ENCODE results near the gene PKNOX1. TPM values are rescaled to one million over a fixed set of nuclear protein-coding genes. Genes with fewer than 3 reads are reported as not detected.
"Not testable (repeated sequence)": the region's sequence is repeated elsewhere in the genome, so short reads cannot be mapped to it uniquely, and the experiment has no call there.

The PKNOX1 gene
- total and polyA plus RNA-seq, 7 donors, result 3.6 to 19.4 (median 9.6) TPM

GRCh38 chr21:43045876-43046821 lies 71.8 kb downstream of the PKNOX1 start:
- H3K27me3 ChIP-seq; H3K36me3 ChIP-seq; H3K27ac ChIP-seq; H3K4me1 ChIP-seq; H3K4me3 ChIP-seq; H3K9me3 ChIP-seq; DNase-seq; intact Hi-C loops (cut with DNase I): not testable (repeated sequence)
- 35 to 46% methylated on average over 17 to 20 of the region's 21 CpGs for WGBS, 2 donors

GRCh38 chr21:43053112-43053511 lies 78.8 kb downstream of the PKNOX1 start:
- H3K27me3 ChIP-seq; H3K4me3 ChIP-seq; H3K4me1 ChIP-seq; H3K36me3 ChIP-seq; H3K27ac ChIP-seq; intact Hi-C loops (cut with DNase I); H3K9me3 ChIP-seq; DNase-seq: not testable (repeated sequence)
- no CpG with 5 or more reads among the region's 13 CpGs for WGBS, 2 donors

GRCh38 chr21:43062955-43063664 lies 88.7 kb downstream of the PKNOX1 start:
- H3K4me3 ChIP-seq; H3K27me3 ChIP-seq; intact Hi-C loops (cut with DNase I); H3K27ac ChIP-seq; H3K4me1 ChIP-seq; DNase-seq; H3K9me3 ChIP-seq; H3K36me3 ChIP-seq: not testable (repeated sequence)
- WGBS, 2 donors, result 40 to 88% methylated on average over 2 of the region's 28 CpGs

- H3K9me3 ChIP-seq; H3K4me3 ChIP-seq; H3K27ac ChIP-seq; DNase-seq; intact Hi-C loops (cut with DNase I); H3K36me3 ChIP-seq; H3K27me3 ChIP-seq; H3K4me1 ChIP-seq: not testable (repeated sequence)
- WGBS, 2 donors, result no CpG with 5 or more reads among the region's 22 CpGs
Observed at GRCh38 chr21:43064265-43064917, 90.0 kb downstream of the PKNOX1 start.

GRCh38 chr21:43065991-43066390 lies 91.6 kb downstream of the PKNOX1 start:
- not testable (repeated sequence) for H3K27me3 ChIP-seq

GRCh38 chr21:43066690-43067089 lies 92.3 kb downstream of the PKNOX1 start:
- intact Hi-C loops (cut with DNase I); H3K9me3 ChIP-seq; H3K36me3 ChIP-seq; H3K27ac ChIP-seq; DNase-seq; H3K27me3 ChIP-seq; H3K4me3 ChIP-seq; H3K4me1 ChIP-seq: not testable (repeated sequence)
- WGBS, 2 donors, result 90 to 96% methylated on average over 1 to 8 of the region's 12 CpGs

More at GRCh38 chr21:43065991-43066390, 91.6 kb downstream of the PKNOX1 start:
- H3K9me3 ChIP-seq; H3K4me3 ChIP-seq; H3K36me3 ChIP-seq; H3K4me1 ChIP-seq; DNase-seq; H3K27ac ChIP-seq; intact Hi-C loops (cut with DNase I): not testable (repeated sequence)
- 96 to 97% methylated on average over 14 to 15 of the region's 30 CpGs for WGBS, 2 donors

GRCh38 chr21:43068065-43068464 lies 93.7 kb downstream of the PKNOX1 start:
- H3K4me1 ChIP-seq; H3K36me3 ChIP-seq; H3K9me3 ChIP-seq; DNase-seq; H3K4me3 ChIP-seq; intact Hi-C loops (cut with DNase I); H3K27me3 ChIP-seq; H3K27ac ChIP-seq: not testable (repeated sequence)
- 34 to 78% methylated on average over 4 of the region's 12 CpGs for WGBS, 2 donors

- H3K9me3 ChIP-seq; intact Hi-C loops (cut with DNase I); H3K27ac ChIP-seq; H3K27me3 ChIP-seq; H3K4me1 ChIP-seq; H3K36me3 ChIP-seq; DNase-seq; H3K4me3 ChIP-seq: not testable (repeated sequence)
- WGBS, 2 donors, result no CpG with 5 or more reads among the region's 10 CpGs
Observed at GRCh38 chr21:43069682-43070081, 95.3 kb downstream of the PKNOX1 start.

- intact Hi-C loops (cut with DNase I), result not testable (repeated sequence)
Observed at GRCh38 chr21:43072742-43073141, 98.4 kb downstream of the PKNOX1 start.

GRCh38 chr21:43074401-43075169 lies 100.2 kb downstream of the PKNOX1 start:
- H3K36me3 ChIP-seq; intact Hi-C loops (cut with DNase I); DNase-seq; H3K9me3 ChIP-seq; H3K4me1 ChIP-seq; H3K27me3 ChIP-seq; H3K27ac ChIP-seq; H3K4me3 ChIP-seq: not testable (repeated sequence)
- WGBS, 2 donors, result no CpG with 5 or more reads among the region's 74 CpGs

More at GRCh38 chr21:43072742-43073141, 98.4 kb downstream of the PKNOX1 start:
- H3K4me3 ChIP-seq, H3K27me3 ChIP-seq, H3K36me3 ChIP-seq, H3K9me3 ChIP-seq, H3K27ac ChIP-seq, H3K4me1 ChIP-seq, DNase-seq: not testable (repeated sequence)
- no CpG with 5 or more reads among the region's 11 CpGs for WGBS, 2 donors

GRCh38 chr21:43075170-43076022 lies 101.0 kb downstream of the PKNOX1 start, which contains the start of gene CBS:
Gene CBS (minus strand): TSS chr21:43075835. CDS start chr21:43072193, 3,642 bp downstream.
- H3K27ac ChIP-seq; DNase-seq; H3K4me3 ChIP-seq; intact Hi-C loops (cut with DNase I); H3K9me3 ChIP-seq; H3K4me1 ChIP-seq; H3K27me3 ChIP-seq; H3K36me3 ChIP-seq: not testable (repeated sequence)
- WGBS, 2 donors, result no CpG with 5 or more reads among the region's 84 CpGs
